PC-9 (cell line): ENCODE results near the gene CTXN3. TPM values are rescaled to one million over a fixed set of nuclear protein-coding genes. Genes with fewer than 3 reads are reported as not detected.

Source experiments
- BruUV-seq: library from RNA; stranded (reverse); fragments of 400-500 nt; replicated peaks from 2 replicates; lab custom pipeline; 2021; lab: Mats Ljungman, UMichigan
- CTCF ChIA-PET: fragments of 300-600 bp; sonication (Branson Sonifier 250); formaldehyde crosslinking; loops from one replicate; lab custom pipeline; 2022; ENCODE audit warnings: antibody characterized with exemption; lab: Charles Lee
- POLR2A ChIA-PET: fragments of 300-600 bp; sonication (Branson Sonifier 250); formaldehyde crosslinking; loops from one replicate; lab custom pipeline; 2022; ENCODE audit warnings: antibody characterized with exemption; ENCODE audit not compliant: unreplicated experiment; lab: Charles Lee
- DNase-seq, 2 experiments: peaks; one replicate each; pipeline versions ENCODE4 v3.0.0 to v3.0.0-alpha.2; 2015 to 2022; ENCODE audit warnings: mixed read lengths in 1 of 2
- H2AFZ ChIP-seq: fragments of 200-600 bp; sonication (generic); 2 replicates; pipeline ENCODE4 v1.8.1; 2017; ENCODE audit warnings: antibody characterized with exemption
- H3F3A ChIP-seq: fragments of 200-600 bp; sonication (generic); 2 replicates; pipeline ENCODE4 v1.8.1; 2017; ENCODE audit warnings: antibody characterized with exemption, mild to moderate bottlenecking, low read depth; ENCODE audit not compliant: insufficient read depth
- H3K27ac ChIP-seq: fragments of 200-600 bp; sonication (generic); 2 replicates; pipeline ENCODE4 v1.6.1; 2016; ENCODE audit warnings: mixed run types
- H3K27me3 ChIP-seq: fragments of 200-600 bp; sonication (generic); 2 replicates; pipeline ENCODE4 v1.6.1; 2016; ENCODE audit warnings: low read depth, mixed run types; ENCODE audit not compliant: insufficient read depth
- H3K36me3 ChIP-seq: fragments of 200-600 bp; sonication (generic); 2 replicates; pipeline ENCODE4 v1.6.1; 2016; ENCODE audit warnings: low read depth, mixed run types
- H3K4me1 ChIP-seq: fragments of 200-600 bp; sonication (generic); replicated peaks from 2 replicates; pipeline ENCODE4 v1.6.1; 2016; ENCODE audit warnings: mixed run types; ENCODE audit not compliant: insufficient read depth
- H3K4me2 ChIP-seq: fragments of 200-600 bp; sonication (generic); 2 replicates; pipeline ENCODE4 v1.6.1; 2017; ENCODE audit warnings: mixed run types
- H3K4me3 ChIP-seq: fragments of 200-600 bp; sonication (generic); 2 replicates; pipeline ENCODE4 v1.6.1; 2016; ENCODE audit warnings: mixed run types
- H3K79me2 ChIP-seq: fragments of 200-600 bp; sonication (generic); 2 replicates; pipeline ENCODE4 v1.6.1; 2017; ENCODE audit warnings: low read depth, mixed run types
- H3K9me2 ChIP-seq: fragments of 200-600 bp; sonication (generic); 2 replicates; pipeline ENCODE4 v1.8.1; 2017; ENCODE audit warnings: mild to moderate bottlenecking; ENCODE audit not compliant: insufficient read depth
- H3K9me3 ChIP-seq: fragments of 200-600 bp; sonication (generic); 2 replicates; pipeline ENCODE4 v1.8.1; 2016; ENCODE audit warnings: low read depth; ENCODE audit not compliant: insufficient read depth
- H4K20me1 ChIP-seq: fragments of 200-600 bp; sonication (generic); 2 replicates; pipeline ENCODE4 v1.8.1; 2017; ENCODE audit not compliant: insufficient read depth
- EZH2 ChIP-seq: fragments of 200-600 bp; sonication (generic); IDR thresholded peaks from 2 replicates; pipeline ENCODE4 v1.8.0; 2017; ENCODE audit warnings: antibody characterized with exemption, low read depth
- intact Hi-C: fragments of 100-400 bp; cut with micrococcal nuclease; formaldehyde crosslinking; loops from one replicate; pipeline ENCODE4 v1.10.0; 2022; ENCODE audit not compliant: unreplicated experiment
- total RNA-seq: library from RNA; stranded (reverse); gene quantifications from 2 replicates; pipeline ENCODE4 v1.2.3, GENCODE V29; 2021
- TF ChIP-seq, protein P1 (sequence below): fragments of 200-600 bp; sonication (generic); conservative IDR thresholded peaks from 2 replicates; pipeline ENCODE4 v1.6.1; 2017; ENCODE audit warnings: mixed run types, antibody characterized with exemption, mild to moderate bottlenecking, moderate library complexity

CTXN3 gene
- total RNA-seq, 1 experiment from 2014 or later, result not detected

DNA sequence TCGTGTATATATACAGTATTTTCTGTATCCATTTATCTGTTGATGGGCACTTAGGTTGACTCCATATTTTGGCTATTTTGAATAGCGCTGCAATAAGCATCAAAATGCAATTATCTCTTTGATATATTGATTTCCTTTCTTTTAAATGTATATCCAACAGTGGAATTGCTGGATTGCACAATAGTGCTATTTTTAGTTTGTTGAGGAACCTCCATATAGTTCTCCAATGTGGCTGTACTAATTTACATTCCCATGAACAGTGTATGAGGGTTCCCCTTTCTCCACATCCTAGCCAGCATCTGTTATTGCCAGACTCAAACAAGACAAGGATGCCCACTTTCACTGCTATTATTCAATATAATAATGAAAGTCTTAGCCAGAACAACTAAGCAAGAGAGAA, 9.1 kb upstream of the CTXN3 start:
- Histone ChIP-seq H3K79me2 (no peaks in the 10 kb centered on the region), H3K4me1 (no peaks in the 10 kb centered on the region), H3K4me2 (no peak overlapping the region), H2AFZ (no peak overlapping the region), H3K9me2 (no peaks in the 10 kb centered on the region), H4K20me1 (no peaks in the 10 kb centered on the region), H3F3A (no peaks in the 10 kb centered on the region), H3K27me3 (no peaks in the 10 kb centered on the region), H3K4me3 (no peak overlapping the region), H3K36me3 (no peaks in the 10 kb centered on the region), H3K27ac (no peak overlapping the region), H3K9me3 (no peaks in the 10 kb centered on the region)
- no TSS peak for BruUV-seq
- intact Hi-C loops, result no loop called here
- ChIA-PET CTCF (no interaction called here), POLR2A (no interaction called here)
- TF ChIP-seq EZH2, result no peak
- TF ChIP-seq, protein P1, sequence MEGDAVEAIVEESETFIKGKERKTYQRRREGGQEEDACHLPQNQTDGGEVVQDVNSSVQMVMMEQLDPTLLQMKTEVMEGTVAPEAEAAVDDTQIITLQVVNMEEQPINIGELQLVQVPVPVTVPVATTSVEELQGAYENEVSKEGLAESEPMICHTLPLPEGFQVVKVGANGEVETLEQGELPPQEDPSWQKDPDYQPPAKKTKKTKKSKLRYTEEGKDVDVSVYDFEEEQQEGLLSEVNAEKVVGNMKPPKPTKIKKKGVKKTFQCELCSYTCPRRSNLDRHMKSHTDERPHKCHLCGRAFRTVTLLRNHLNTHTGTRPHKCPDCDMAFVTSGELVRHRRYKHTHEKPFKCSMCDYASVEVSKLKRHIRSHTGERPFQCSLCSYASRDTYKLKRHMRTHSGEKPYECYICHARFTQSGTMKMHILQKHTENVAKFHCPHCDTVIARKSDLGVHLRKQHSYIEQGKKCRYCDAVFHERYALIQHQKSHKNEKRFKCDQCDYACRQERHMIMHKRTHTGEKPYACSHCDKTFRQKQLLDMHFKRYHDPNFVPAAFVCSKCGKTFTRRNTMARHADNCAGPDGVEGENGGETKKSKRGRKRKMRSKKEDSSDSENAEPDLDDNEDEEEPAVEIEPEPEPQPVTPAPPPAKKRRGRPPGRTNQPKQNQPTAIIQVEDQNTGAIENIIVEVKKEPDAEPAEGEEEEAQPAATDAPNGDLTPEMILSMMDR, result no peak
- no peak for DNase-seq

DNA sequence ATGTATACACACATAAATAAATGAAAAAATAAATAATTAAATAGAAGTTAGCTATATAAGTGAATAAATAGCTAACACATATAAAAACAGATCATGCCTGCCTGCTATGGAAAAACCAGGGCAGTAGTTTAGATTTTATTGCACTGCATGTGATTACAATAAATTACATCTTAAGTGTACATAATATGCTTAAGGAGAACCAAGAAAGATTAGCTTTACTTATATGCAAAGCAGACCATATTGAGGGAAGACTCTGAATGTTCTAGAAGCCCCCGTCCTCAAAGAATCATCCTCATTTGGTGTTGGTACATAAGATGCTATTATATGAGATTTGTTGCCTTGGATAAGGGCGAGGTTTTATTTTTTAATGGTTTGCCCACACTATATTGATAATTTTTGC, 5.9 kb upstream of the CTXN3 start:
- Histone ChIP-seq H3K9me2 (no peaks in the 10 kb centered on the region), H2AFZ (no peak overlapping the region), H3K4me3 (no peak overlapping the region), H3K27ac (no peak overlapping the region), H3K9me3 (no peaks in the 10 kb centered on the region), H3K4me1 (no peaks in the 10 kb centered on the region), H4K20me1 (no peaks in the 10 kb centered on the region), H3K36me3 (no peaks in the 10 kb centered on the region), H3F3A (no peaks in the 10 kb centered on the region), H3K4me2 (no peak overlapping the region), H3K27me3 (no peaks in the 10 kb centered on the region), H3K79me2 (no peaks in the 10 kb centered on the region)
- DNase-seq, result no peak
- ChIA-PET CTCF (no interaction called here), POLR2A (no interaction called here)
- no TSS peak for BruUV-seq
- TF ChIP-seq, protein P1, result no peak
- no peak for TF ChIP-seq EZH2
- intact Hi-C loops, result no loop called here

DNA sequence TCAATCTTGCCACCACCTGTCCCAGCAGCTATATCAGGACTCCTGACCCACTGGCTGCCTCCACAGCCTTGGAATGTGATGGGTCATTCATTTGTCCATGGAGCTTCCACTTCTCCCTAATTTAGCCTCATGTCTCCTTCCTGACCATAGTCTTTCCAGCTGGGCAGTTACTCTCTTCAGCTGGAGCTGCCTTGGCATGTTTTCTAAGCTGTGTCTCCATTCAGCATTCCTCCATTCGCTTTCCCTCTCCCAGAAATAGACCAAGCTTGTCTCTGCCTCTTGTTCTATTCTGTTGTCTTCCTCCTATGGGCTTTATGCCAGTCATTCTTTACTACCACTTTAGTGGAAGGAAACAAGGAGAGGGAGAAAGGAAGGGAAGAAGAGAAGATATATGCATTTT, 5.3 kb upstream of the CTXN3 start:
- CTCF ChIA-PET, result no interaction called here
- Histone ChIP-seq H2AFZ (no peak overlapping the region), H3F3A (no peaks in the 10 kb centered on the region), H3K79me2 (no peaks in the 10 kb centered on the region), H3K27me3 (no peaks in the 10 kb centered on the region), H3K9me2 (no peaks in the 10 kb centered on the region), H3K4me1 (no peaks in the 10 kb centered on the region), H4K20me1 (no peaks in the 10 kb centered on the region), H3K36me3 (no peaks in the 10 kb centered on the region), H3K4me3 (no peak overlapping the region), H3K27ac (no peak overlapping the region), H3K4me2 (no peak overlapping the region), H3K9me3 (no peaks in the 10 kb centered on the region)
- intact Hi-C loops, result no loop called here
- DNase-seq, result no peak
- POLR2A ChIA-PET, result no interaction called here
- TF ChIP-seq, protein P1, result no peak
- TF ChIP-seq EZH2, result no peak
- no TSS peak for BruUV-seq
